ENCODE measurements around the gene MYCBP. TPM values are rescaled to one million over a fixed set of nuclear protein-coding genes. Genes with fewer than 3 reads are reported as not detected.
A peak's percentile ranks its signal among the peaks of the same experiment; 100 is the strongest.

The MYCBP gene
- polyA plus RNA-seq (2012; ENCODE audit: insufficient read length, low read depth), result 4.5 TPM

GRCh38 chr1:38873027-38873969 lies at the start of gene MYCBP:
Gene MYCBP, minus strand, starts transcription at chr1:38873348. Its CDS starts 43 bp downstream, at chr1:38873305.
- TF ChIP-seq TAF1 (IDR thresholded peaks at IDR 0.05; ENCODE audit: borderline replicate concordance, insufficient read depth, low read length) (no peak), FOXP2 (optimal IDR thresholded peaks at IDR 0.05; ENCODE audit: borderline replicate concordance, extremely low read depth, extremely low read length, insufficient read depth) (peak; percentile 78), REST (IDR thresholded peaks at IDR 0.05; ENCODE audit: insufficient read depth in 1 of 2, low read depth in 2 of 2, low read length in 2 of 2) (no peak), SIN3A (IDR thresholded peaks at IDR 0.05; ENCODE audit: borderline replicate concordance, insufficient read depth, low read length) (peak; percentile 44; the same call in 1 of the 2 replicates), POLR2AphosphoS5 (IDR thresholded peaks at IDR 0.05; ENCODE audit: low read depth, low read length) (peak; percentile 87)

- TF ChIP-seq TAF1 (IDR thresholded peaks at IDR 0.05; ENCODE audit: borderline replicate concordance, insufficient read depth, low read length), result no peak
- no peak for TF ChIP-seq POLR2AphosphoS5 (IDR thresholded peaks at IDR 0.05; ENCODE audit: low read depth, low read length)
- no peak for TF ChIP-seq FOXP2 (optimal IDR thresholded peaks at IDR 0.05; ENCODE audit: borderline replicate concordance, extremely low read depth, extremely low read length, insufficient read depth)
- no peak for TF ChIP-seq REST (IDR thresholded peaks at IDR 0.05; ENCODE audit: insufficient read depth in 1 of 2, low read depth in 2 of 2, low read length in 2 of 2)
- TF ChIP-seq SIN3A (IDR thresholded peaks at IDR 0.05; ENCODE audit: borderline replicate concordance, insufficient read depth, low read length), result no peak
These were observed 46.0 kb upstream of the MYCBP start for GRCh38 chr1:38919130-38919529.

- TF ChIP-seq SIN3A (IDR thresholded peaks at IDR 0.05; ENCODE audit: borderline replicate concordance, insufficient read depth, low read length) (no peak), FOXP2 (optimal IDR thresholded peaks at IDR 0.05; ENCODE audit: borderline replicate concordance, extremely low read depth, extremely low read length, insufficient read depth) (no peak), REST (IDR thresholded peaks at IDR 0.05; ENCODE audit: insufficient read depth in 1 of 2, low read depth in 2 of 2, low read length in 2 of 2) (no peak), TAF1 (IDR thresholded peaks at IDR 0.05; ENCODE audit: borderline replicate concordance, insufficient read depth, low read length) (no peak), POLR2AphosphoS5 (IDR thresholded peaks at IDR 0.05; ENCODE audit: low read depth, low read length) (no peak)
These were observed 45.4 kb upstream of the MYCBP start for GRCh38 chr1:38918568-38918967.

GRCh38 chr1:38917772-38918171 lies 44.6 kb upstream of the MYCBP start:
- TF ChIP-seq REST (IDR thresholded peaks at IDR 0.05; ENCODE audit: insufficient read depth in 1 of 2, low read depth in 2 of 2, low read length in 2 of 2), result no peak
- TF ChIP-seq SIN3A (IDR thresholded peaks at IDR 0.05; ENCODE audit: borderline replicate concordance, insufficient read depth, low read length), result no peak
- no peak for TF ChIP-seq POLR2AphosphoS5 (IDR thresholded peaks at IDR 0.05; ENCODE audit: low read depth, low read length)
- TF ChIP-seq TAF1 (IDR thresholded peaks at IDR 0.05; ENCODE audit: borderline replicate concordance, insufficient read depth, low read length), result no peak
- TF ChIP-seq FOXP2 (optimal IDR thresholded peaks at IDR 0.05; ENCODE audit: borderline replicate concordance, extremely low read depth, extremely low read length, insufficient read depth), result no peak
